ENCODE data around the gene HIBADH. TPM values are rescaled to one million over a fixed set of nuclear protein-coding genes. Genes with fewer than 3 reads are reported as not detected.

HIBADH gene
- total RNA-seq, 1 experiment from 2014 or later: 33.7 TPM

GRCh38 chr7:27547401-27547800 is 115.3 kb downstream of the HIBADH start:
- Histone ChIP-seq H3K36me3 (ENCODE audit: control insufficient read depth, insufficient read depth, low read length) (no peaks in the 10 kb centered on the region), H3K4me3 (ENCODE audit: low read depth, low read length) (no peak overlapping the region), H3K27me3 (replicated peaks; ENCODE audit: control insufficient read depth, insufficient read depth, low read length) (no peaks in the 10 kb centered on the region), H3K9me3 (no peaks in the 10 kb centered on the region), H3K4me1 (peaks cover 23% of the 10 kb centered on the region)
- CTCF ChIA-PET: no interaction called here
- no peaks in the 10 kb centered on the region for H3K27me3 Mint-ChIP-seq (ENCODE audit: insufficient read depth, unreplicated experiment)
- no peak overlapping the region for H3K4me3 Mint-ChIP-seq (ENCODE audit: unreplicated experiment)
- intact Hi-C loops (cut with micrococcal nuclease; ENCODE audit: unreplicated experiment): no loop called here
- peak in 1 of 2 experiments; percentile 13 for DNase-seq
- no TSS peak for BruUV-seq (replicated peaks)
- H3K9me3 Mint-ChIP-seq (ENCODE audit: unreplicated experiment): no peaks in the 10 kb centered on the region
- H3K27ac Mint-ChIP-seq (ENCODE audit: unreplicated experiment): peak overlapping the region; percentile 64
- H3K36me3 Mint-ChIP-seq (ENCODE audit: insufficient read depth, unreplicated experiment): no peaks in the 10 kb centered on the region
- peaks cover 25% of the 10 kb centered on the region for H3K4me1 Mint-ChIP-seq (ENCODE audit: low read depth, unreplicated experiment)
- TF ChIP-seq, protein P1, sequence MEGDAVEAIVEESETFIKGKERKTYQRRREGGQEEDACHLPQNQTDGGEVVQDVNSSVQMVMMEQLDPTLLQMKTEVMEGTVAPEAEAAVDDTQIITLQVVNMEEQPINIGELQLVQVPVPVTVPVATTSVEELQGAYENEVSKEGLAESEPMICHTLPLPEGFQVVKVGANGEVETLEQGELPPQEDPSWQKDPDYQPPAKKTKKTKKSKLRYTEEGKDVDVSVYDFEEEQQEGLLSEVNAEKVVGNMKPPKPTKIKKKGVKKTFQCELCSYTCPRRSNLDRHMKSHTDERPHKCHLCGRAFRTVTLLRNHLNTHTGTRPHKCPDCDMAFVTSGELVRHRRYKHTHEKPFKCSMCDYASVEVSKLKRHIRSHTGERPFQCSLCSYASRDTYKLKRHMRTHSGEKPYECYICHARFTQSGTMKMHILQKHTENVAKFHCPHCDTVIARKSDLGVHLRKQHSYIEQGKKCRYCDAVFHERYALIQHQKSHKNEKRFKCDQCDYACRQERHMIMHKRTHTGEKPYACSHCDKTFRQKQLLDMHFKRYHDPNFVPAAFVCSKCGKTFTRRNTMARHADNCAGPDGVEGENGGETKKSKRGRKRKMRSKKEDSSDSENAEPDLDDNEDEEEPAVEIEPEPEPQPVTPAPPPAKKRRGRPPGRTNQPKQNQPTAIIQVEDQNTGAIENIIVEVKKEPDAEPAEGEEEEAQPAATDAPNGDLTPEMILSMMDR (IDR thresholded peaks at IDR 0.05; ENCODE audit: insufficient read depth in 1 of 2, low read depth in 1 of 2, low read length in 1 of 2, severe bottlenecking in 1 of 2, unreplicated experiment in 1 of 2): no peak
- POLR2A ChIA-PET: interaction anchor here (0.6 kb wide), 1 partner anchor 118 kb away, joined by 3 read pairs; no protein-coding TSS in a partner anchor

DNA sequence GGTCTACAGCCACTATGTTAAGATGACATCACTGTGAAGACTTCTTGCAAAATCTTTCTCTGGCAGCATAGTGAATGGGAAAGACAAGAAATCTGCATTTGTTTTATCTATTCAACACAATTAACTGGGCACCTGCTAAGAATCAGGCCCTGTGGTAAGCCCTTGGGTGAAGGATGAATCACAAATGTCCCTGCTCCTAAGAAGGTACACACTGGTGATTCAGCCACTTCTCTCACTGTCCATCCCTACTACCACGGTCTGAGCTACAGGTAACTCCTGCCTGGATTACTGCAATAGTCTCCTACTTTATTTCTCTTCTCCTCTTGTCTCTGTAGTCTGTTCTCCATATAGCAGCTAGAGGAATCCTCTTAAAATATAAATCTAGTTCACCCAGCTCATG is 116.1 kb downstream of the HIBADH start:
- no TSS peak for BruUV-seq (replicated peaks)
- no peak overlapping the region for H3K4me3 Mint-ChIP-seq (ENCODE audit: unreplicated experiment)
- POLR2A ChIA-PET: interaction anchor here (0.6 kb wide), 2 partner anchors 19 to 117 kb away, joined by 3 read pairs; no protein-coding TSS in a partner anchor
- H3K27me3 ChIP-seq (replicated peaks; ENCODE audit: control insufficient read depth, insufficient read depth, low read length): no peaks in the 10 kb centered on the region
- no peaks in the 10 kb centered on the region for H3K36me3 ChIP-seq (ENCODE audit: control insufficient read depth, insufficient read depth, low read length)
- DNase-seq: no peak
- intact Hi-C loops (cut with micrococcal nuclease; ENCODE audit: unreplicated experiment): no loop called here
- peaks cover under 1% of the 10 kb centered on the region for H3K9me3 Mint-ChIP-seq (ENCODE audit: unreplicated experiment)
- no peaks in the 10 kb centered on the region for H3K9me3 ChIP-seq
- CTCF ChIA-PET: no interaction called here
- H3K4me1 Mint-ChIP-seq (ENCODE audit: low read depth, unreplicated experiment): peaks cover 25% of the 10 kb centered on the region
- peaks cover 23% of the 10 kb centered on the region for H3K4me1 ChIP-seq
- TF ChIP-seq, protein P1 (IDR thresholded peaks at IDR 0.05; ENCODE audit: insufficient read depth in 1 of 2, low read depth in 1 of 2, low read length in 1 of 2, severe bottlenecking in 1 of 2, unreplicated experiment in 1 of 2): no peak
- no peaks in the 10 kb centered on the region for H3K27me3 Mint-ChIP-seq (ENCODE audit: insufficient read depth, unreplicated experiment)
- H3K27ac Mint-ChIP-seq (ENCODE audit: unreplicated experiment): peak overlapping the region; percentile 64
- H3K36me3 Mint-ChIP-seq (ENCODE audit: insufficient read depth, unreplicated experiment): no peaks in the 10 kb centered on the region
- H3K4me3 ChIP-seq (ENCODE audit: low read depth, low read length): no peak overlapping the region

DNA sequence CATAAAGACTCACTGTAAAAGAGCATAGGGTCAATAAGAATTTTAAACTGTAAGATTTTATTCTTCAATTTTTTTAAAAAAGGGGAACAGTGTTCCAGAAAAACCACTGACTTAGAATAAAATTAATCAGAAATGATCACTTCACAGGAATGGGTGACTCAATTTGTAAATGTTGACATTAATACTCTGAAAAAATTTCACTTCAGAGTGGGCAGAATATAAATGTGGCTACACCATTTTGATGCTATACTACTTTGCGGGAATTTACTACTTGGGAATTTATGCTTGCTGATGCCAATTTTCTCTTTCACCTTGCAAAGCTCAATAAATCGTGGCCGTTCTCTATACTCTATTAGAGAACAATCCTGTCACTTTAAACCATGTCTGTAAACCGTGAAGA is 126.9 kb downstream of the HIBADH start:
- Mint-ChIP-seq H3K4me1 (ENCODE audit: low read depth, unreplicated experiment) (no peaks in the 10 kb centered on the region), H3K27ac (ENCODE audit: unreplicated experiment) (no peak overlapping the region), H3K27me3 (ENCODE audit: insufficient read depth, unreplicated experiment) (no peaks in the 10 kb centered on the region), H3K36me3 (ENCODE audit: insufficient read depth, unreplicated experiment) (no peaks in the 10 kb centered on the region), H3K4me3 (ENCODE audit: unreplicated experiment) (no peak overlapping the region), H3K9me3 (ENCODE audit: unreplicated experiment) (peaks cover 1% of the 10 kb centered on the region)
- CTCF ChIA-PET: no interaction called here
- H3K27me3 ChIP-seq (replicated peaks; ENCODE audit: control insufficient read depth, insufficient read depth, low read length): no peaks in the 10 kb centered on the region
- POLR2A ChIA-PET: no interaction called here
- no peaks in the 10 kb centered on the region for H3K9me3 ChIP-seq
- intact Hi-C loops (cut with micrococcal nuclease; ENCODE audit: unreplicated experiment): no loop called here
- no peaks in the 10 kb centered on the region; the same call in 1 of the 2 replicates for H3K4me1 ChIP-seq
- BruUV-seq (replicated peaks): no TSS peak
- TF ChIP-seq, protein P1 (IDR thresholded peaks at IDR 0.05; ENCODE audit: insufficient read depth in 1 of 2, low read depth in 1 of 2, low read length in 1 of 2, severe bottlenecking in 1 of 2, unreplicated experiment in 1 of 2): no peak
- H3K36me3 ChIP-seq (ENCODE audit: control insufficient read depth, insufficient read depth, low read length): no peaks in the 10 kb centered on the region
- no peak overlapping the region for H3K4me3 ChIP-seq (ENCODE audit: low read depth, low read length)
- DNase-seq: no peak
